Activated CD8-positive, alpha-beta memory T cell treated with anti-CD3 and anti-CD28 coated beads for 48 hours (primary cell): ENCODE data around the gene REPS1.
A peak's percentile ranks its signal among the peaks of the same experiment; 100 is the strongest.
"Not testable (repeated sequence)": the region's sequence is repeated elsewhere in the genome, so short reads cannot be mapped to it uniquely, and the experiment has no call there.

Experiments used
- DNase-seq, 3 experiments: peaks; one replicate each; pipeline ENCODE4 v3.0.0-alpha.2; 2020; ENCODE audit warnings: low read depth in 2 of 3, low spot score in 2 of 3

The REPS1 gene, protein sequence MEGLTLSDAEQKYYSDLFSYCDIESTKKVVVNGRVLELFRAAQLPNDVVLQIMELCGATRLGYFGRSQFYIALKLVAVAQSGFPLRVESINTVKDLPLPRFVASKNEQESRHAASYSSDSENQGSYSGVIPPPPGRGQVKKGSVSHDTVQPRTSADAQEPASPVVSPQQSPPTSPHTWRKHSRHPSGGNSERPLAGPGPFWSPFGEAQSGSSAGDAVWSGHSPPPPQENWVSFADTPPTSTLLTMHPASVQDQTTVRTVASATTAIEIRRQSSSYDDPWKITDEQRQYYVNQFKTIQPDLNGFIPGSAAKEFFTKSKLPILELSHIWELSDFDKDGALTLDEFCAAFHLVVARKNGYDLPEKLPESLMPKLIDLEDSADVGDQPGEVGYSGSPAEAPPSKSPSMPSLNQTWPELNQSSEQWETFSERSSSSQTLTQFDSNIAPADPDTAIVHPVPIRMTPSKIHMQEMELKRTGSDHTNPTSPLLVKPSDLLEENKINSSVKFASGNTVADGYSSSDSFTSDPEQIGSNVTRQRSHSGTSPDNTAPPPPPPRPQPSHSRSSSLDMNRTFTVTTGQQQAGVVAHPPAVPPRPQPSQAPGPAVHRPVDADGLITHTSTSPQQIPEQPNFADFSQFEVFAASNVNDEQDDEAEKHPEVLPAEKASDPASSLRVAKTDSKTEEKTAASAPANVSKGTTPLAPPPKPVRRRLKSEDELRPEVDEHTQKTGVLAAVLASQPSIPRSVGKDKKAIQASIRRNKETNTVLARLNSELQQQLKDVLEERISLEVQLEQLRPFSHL

DNA sequence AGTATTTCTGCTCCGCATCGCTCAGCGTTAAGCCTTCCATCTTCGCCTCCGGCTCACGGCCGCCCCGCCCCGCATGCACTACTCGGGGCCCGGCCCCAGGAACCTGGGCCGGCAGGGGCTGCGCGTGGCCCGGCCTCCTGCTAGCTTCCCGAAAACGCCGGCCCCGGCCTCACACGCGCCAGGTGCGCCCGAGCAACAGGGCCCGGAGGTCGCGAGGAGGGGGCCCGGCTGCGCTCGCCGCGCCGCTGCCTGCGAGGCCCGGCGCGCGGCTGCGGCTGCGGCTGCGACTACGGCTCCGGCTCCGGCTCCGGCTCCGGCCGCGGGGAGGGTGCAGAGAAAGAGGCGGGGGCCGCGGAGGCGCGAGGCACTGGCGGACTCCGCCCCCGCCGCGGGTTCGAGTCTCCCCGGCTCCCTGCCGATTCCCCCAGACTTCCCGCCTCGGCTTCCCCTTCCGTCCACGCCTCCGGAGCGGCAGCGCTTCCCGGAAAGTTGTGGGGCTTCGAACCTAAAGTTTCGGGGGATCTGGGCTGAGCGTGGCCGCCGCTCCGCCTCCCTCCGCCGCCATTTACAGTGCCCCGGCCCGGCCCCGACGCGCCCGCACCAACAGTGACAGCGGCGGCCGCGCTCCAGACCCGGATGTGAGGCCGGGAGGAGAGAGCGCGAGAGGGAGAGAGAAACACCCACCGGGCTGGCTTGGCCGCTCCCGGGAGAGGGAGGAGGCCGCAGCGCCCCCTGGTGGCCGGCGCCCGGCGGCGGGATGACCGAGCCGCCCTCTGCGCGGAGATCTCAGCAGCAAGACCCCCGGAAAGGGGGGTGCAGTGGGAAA lies at the start of gene REPS1:
Gene REPS1, minus strand, starts transcription at position 611 of the 826 bp plus-strand sequence. Its CDS starts 571 bp downstream, at position 40.
- DNase-seq, result peak; percentile 88 to 92 (median 89)

DNA sequence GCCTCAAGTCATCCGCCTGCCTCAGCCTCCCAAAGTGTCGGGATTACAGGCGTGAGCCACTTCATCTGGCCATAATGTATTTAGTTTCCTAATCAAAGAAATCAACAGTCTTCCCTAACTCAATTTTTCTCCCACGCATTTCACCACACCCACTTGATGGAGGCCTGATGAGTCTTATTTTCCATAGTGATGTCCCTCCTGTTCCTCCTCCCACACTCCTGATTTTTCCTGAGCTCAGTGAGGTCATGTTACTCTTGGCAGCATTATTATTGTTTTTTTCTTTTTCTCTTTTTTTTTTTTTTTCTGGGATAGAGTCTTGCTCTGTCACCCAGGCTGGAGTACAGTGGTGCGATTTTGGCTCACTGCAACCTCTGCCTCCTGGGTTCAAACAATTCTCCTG lies 49.4 kb upstream of the REPS1 start:
- no peak for DNase-seq

DNA sequence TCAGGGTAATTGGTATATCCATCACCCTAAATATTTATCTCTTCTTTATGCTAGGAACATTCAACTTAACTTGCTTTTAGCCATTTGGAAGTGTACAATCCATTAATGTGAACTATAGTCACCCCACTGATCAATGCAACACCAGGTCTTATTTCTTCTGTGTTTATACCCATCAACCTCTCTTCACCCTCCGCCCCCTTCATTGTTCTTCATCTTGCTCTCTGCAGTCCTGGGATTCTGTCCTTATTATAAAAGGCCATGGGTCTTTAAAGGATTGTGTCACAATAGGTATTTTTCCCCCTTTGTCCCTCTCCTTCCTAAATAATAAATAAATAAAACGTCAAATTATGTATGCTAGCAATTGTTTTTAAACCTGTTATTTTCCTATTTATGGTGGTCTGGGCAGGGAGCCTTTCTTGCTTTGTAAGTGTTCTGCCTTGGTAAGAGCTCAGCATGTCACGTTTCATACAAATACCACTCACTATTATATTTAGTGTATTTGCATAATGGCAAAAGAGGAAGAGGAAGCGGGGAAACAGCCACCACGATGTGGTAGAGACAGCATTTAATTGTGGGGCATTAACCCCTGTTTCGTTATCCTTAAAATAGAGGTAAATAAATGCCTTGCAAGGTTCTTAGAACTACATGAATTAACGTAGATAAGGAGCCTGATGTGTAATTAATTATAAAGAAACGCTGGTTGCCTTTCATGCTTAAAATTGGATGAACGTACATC lies 42.3 kb upstream of the REPS1 start:
- no peak for DNase-seq

DNA sequence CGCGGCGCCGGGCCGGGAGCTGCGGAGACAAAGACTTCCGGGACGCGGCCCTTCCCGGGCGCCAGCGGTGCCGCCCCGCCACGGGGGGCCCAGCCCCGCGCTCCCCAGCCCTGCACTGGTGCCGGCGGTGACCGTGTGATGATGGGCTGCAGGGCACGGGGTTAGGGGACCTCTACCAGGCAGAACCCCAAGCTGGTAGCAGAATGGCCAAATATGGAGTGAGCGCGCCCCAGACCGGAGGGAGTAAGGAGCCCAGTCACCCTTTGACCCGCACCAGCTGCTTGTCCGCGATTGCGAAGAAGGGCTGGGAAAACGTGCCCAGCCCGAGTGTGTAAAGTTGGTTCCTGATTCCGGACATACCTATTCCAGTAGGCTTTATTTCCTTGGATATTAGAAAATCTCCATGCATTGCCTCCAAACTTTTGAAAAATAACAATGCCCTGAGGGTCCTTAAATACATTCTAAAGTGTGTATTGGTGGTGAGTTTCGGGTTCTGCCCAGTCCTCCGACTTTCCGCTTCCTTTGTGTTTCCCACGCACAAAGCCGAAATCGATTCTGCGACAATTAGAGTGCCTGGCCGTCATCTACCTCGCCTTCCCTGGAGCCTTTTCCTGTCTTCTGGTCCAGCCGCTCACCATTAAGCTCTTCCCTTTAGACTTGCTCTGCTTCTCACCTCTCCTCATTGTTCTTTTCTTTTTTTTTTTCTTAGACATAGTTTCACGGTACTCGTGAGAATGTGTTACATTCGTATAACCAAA lies 41.6 kb upstream of the REPS1 start:
- peak in 1 of 3 experiments; percentile 6 for DNase-seq

DNA sequence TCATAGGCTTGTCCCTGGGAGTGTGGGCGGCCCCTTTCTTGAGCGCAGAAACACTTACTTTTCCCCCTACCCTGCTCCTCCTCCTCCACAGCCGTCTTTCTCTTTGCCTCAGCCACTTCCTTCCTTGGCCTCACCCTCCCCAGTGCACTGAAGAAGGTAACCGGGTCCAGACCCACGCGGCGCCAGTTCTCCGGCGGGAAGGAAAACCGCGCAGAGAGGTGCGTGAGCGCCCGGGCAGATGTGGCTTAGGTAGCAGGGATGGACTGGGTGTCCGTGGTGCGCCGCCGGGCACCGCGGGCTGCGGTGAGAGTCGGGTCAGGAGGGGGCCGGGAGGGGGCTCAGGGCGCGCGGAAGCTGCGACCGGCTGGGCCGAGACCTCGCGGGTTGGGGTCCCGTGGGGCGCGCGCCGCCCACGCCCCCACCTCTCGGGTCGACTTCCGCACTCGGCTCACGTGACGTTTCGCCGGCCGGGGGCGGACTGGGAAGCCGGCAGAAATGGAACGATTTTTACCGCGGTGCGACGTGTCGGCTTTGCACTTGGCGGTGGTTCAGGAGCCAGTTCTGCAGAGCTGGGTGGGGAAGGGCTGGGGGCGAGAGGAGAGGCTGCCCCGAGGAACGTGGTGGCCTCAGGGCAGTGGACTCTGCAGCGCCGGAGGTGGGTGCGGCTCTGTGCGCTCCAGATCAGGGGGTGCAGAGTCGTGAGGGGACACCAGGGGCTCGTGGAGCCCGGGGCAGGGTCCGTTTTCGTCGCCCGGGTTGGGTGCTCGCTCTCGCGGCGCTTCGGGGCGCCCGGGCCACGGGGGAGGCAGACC lies 40.8 kb upstream of the REPS1 start, which contains the start of gene ABRACL:
Gene ABRACL, plus strand, starts transcription at position 88 of the 812 bp plus-strand sequence. CDS start 5,416 bp downstream, outside the sequence.
- DNase-seq, result peak; percentile 57 to 63 (median 63)

DNA sequence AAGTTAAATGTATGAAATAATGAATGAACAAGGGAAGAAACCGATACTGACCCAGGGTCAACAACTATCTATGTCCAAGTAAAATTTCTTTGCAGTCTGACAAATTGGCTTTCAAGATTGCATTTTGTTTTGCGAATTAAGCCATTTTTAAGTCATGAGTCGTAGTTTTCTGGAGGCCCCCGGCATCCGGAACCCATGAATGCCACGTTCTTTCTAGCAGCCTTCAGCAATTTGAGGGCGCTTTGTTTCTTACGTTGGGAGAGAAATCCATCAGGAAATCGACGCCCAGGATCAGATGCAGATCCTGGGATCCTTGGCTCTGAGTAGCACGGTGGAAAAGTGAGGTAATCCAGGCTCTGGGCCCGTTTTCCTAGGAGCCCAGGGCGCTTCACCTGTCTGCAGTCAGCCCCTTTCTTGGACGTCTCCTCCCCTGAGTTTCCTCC lies 40.2 kb upstream of the REPS1 start:
- no peak for DNase-seq

DNA sequence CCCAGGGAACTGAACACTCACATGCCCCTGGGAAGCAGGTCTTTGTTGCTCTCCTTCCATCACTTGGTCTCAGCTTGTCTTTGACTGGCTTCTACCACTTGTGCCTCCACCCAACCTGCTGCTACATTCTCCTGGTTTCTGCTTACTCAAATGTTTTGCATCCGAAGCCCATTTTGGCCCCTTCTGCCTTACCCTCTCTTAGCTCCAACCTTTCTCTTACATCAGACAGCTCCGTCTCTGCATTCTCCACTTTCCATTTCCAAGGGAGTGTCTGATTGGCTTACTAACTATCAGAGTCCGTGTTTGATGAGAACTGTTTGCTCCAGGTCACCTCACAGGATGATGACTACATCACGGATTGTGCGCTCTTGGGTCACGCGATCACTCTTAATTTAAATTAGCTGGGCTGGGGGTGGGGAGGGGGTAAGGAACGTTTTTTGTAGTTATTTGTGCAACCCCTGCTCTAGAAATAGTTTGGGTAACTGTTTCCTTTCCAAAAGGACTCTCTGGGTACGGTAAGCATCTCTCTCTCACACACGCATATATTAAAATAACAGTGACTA lies 39.6 kb upstream of the REPS1 start:
- peak in 1 of 3 experiments; percentile 6 for DNase-seq

DNA sequence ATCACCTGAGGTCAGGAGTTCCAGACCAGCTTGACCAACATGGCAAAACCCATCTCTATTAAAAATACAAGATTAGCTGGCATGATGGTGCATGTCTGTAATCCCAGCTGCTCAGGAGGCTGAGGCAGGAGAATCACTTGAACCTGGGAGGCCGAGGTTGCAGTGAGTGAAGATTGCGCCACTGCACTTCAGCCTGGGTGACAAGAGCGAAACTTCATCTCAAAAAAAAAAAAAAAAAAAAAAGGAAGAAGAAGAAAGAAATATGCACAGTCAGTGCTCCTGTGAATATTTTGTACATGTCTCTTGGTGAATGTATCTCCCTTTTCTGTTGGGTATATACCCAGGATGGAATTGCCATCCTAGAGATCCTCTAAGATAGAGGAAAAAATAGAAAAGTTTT lies 37.4 kb upstream of the REPS1 start:
- DNase-seq, result not testable (repeated sequence)

DNA sequence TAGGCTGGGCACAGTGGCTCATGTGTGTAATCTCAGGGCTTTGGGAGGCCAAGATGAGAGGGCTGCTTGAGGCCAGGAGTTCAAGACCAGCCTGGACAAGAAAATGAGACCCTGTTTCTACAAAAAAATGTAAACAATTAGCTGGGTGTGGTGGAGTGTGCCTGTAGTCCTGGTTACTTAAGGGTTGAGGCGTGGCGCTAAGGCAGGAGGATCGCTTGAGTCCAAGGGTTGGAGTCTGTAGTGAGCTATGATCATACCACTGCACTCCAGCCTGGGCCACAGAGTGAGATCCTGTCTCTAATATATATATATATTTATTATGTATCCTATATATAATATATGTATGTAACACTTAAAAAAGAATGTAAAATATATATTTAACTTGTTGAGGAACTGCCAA lies 32.6 kb upstream of the REPS1 start:
- DNase-seq, result no peak

DNA sequence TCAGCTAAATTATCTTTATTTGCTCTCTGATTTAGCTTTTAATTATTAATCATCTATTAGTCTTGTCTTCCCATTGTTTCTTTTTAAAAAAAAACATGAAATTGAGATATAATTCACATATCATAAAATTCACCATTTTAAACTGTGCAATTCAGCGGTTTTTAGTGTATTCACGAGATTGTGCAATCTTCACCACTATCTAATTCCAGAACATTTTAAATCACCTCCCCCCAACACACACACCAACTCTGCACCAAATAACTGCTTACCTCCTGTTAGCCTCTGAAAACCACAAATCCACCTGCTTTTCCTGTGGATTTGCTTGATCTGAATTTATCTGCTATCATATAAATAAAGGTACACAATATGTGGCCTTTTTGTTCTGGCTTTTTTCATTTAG lies 31.7 kb upstream of the REPS1 start:
- DNase-seq, result no peak

DNA sequence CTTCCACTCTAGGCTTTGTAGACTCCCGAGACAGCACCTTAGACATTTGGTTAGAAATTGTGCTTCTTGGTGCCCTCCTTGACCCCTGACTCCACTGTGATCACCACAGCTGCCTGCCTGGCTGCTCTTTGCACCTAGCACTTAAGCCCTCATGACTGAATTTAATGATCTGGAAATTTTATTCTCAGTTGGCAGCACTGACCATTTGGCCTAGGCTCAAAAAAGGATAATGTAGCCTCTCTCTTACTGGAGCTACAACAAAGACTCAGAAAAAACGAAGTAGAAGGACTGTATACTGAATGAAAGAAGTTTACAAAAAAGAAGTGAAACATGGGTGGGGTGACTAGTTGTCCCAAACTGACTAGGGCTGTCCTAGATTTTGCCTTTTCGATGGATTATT lies 29.2 kb upstream of the REPS1 start:
- no peak for DNase-seq

DNA sequence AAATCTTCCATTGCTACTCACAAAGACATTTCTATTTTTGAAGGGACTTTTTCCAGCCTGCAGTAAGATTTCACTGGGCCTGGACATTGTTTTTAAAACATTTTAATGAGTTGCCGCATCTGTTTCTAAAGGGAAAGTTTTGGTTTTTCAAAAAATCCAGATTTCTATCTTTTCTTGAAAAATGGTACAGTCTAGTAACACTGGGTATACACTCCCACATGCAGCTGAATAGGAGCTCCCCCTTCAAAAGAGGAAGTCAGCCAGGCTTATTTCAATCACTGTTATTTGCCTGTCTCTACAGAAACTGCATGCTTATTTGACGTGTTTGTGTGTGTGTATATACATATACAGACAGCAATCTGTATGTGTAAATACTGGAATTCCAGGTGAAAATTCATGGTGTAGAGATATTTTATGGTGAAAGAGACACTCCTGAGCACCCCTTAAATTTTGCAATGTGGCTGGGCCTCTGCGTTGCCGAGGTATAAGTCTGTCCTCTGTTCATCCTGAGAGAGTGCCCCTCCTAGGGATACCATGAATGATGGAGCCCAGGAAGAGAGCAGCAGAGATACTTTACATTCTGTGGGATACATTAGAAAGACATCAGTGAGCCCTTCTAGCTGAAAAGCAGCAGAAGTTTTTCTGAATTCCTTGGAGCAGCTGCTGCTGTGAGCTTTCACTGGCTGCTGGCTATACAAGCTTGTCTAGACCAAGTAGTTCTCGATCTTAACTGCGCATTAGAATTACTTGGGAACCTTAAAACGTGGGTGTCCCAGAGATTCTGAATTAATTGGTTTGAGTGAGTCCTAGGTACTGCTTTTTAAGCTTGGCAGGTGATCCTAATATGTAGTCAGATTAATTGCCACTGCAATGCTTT lies 28.5 kb upstream of the REPS1 start:
- DNase-seq, result no peak

DNA sequence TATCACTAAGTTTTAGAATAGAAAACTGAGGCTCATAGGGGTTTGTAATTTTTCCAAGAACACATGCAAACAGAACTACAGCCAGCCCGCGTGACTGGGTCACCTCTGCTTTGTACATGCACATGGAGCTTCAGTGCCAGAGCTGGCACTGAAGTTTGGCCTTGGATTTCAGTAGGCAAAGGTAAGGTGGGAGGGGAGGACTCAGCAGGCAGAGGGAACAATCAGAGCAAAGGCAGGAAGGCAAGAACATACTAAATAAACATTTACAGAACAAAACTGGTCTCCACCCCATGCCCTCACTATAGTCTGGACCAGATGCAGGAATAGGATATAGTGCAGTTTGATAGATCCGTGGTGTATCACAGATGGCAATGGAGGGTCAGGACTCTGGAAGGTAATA lies 26.9 kb upstream of the REPS1 start:
- no peak for DNase-seq

DNA sequence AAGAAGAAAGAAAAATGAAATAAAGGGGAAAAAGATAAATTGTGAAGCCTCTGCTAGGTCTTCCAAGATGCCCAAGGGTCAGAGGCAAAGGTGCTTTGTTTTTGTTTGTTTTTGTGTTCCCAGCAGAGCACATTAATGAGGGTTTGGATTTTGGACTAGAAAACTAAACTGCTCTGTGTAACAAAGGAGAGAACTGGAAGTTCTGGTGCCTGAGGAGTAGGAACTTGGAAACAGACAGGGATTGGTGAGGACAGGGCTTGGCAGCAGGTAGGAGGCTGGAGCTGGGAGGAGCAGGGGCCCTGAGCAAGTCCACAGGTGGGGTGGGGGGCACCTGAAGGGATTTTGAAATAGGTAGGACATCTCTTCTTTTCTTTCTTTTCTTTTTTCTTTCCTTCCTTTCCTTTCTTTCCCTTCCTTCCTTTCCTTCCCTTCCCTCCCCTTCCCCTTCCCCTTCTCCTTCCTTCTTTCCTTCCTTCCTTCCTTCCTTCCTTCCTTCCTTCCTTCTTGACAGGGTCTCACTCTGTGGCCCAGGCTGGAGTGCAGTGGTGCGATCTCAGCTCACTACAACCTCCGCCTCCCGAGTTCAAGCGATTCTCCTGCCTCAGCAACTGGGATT lies 25.2 kb upstream of the REPS1 start:
- no peak for DNase-seq

DNA sequence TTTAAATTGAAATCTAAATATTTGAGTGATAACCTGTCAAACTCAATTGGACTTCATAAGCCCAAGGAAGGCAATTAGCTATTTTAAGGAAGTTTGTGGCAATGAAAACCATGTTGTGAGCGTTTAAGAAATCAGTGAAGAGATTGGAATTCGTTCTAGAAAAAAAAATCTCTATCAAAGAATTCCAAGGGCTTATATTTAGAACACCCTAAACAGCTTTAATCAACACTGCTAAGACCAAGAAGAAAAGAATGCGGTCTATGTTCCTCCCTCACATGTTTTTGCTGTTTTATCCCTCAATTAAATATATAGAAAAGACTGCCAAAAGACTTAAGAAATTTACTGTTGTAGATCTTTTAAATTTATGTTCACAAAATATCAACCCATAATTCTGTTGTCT lies 23.9 kb upstream of the REPS1 start:
- no peak for DNase-seq

DNA sequence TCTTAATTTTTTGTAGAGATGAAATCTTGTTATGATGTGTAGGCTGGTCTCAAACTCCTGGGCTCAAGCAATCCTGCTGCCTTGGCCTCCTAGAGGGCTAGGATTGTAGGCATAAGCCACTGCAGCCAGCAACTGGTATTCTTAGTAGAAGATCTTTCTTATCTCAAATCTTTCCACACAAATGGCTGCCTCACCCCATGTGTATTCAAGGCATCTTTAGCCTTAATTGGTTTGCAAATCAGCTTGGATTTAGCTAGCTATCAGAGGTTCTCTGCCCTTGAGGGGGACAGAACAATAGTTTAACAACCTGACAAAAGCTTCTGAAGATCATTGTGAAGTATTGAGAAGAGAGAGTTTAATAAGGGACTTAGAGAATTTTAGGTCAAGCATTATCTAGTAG lies 22.6 kb upstream of the REPS1 start:
- DNase-seq, result no peak

DNA sequence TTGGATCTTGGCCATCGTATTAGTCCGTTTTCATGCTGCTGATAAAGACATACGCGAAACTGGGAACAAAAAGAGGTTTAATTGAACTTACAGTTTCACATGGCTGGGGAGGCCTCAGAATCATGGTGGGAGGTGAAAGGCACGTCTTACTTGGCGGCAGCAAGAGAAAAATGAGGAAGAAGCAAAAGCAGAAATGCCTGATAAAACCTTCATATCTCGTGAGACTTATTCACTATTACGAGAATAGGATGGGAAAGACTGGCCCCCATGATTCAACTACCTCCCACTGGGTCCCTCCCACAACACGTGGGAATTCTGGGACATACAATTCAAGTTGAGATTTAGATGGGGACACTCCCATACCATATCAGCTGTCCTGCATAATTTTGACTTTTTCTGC lies 20.1 kb upstream of the REPS1 start:
- no peak for DNase-seq
